GM11168 (cell line): ENCODE data around the gene DHX30.
"Not testable (repeated sequence)": the region's sequence is repeated elsewhere in the genome, so short reads cannot be mapped to it uniquely, and the experiment has no call there.

ENCODE experiments used
- in situ Hi-C: fragments of 300-500 bp; cut with MboI; formaldehyde crosslinking; loops from one replicate; pipeline ENCODE4 v1.12.0; 2022; ENCODE audit warnings: low sequenced_read_pairs; ENCODE audit not compliant: unreplicated experiment

Gene DHX30

DNA sequence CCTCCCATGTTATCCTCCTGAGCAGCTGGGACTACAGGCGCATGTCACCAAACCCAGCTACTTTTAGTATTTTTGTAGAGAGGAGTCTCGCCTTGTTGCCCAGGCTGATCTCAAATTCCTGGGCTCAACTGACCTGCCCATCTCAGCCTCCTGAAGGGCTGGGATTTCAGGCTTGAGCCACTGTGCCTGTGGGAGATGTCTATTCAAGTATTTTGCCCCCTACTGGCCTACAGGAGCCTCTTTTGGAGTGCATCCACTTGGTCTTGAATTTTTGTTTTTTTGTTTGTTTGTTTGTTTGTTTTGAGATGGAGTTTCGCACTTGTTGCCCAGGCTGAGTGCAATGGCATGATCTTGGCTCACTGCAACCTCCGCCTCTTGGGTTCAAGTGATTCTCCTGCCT is 3.2 kb upstream of the DHX30 start:
- in situ Hi-C loops = no loop called here

DNA sequence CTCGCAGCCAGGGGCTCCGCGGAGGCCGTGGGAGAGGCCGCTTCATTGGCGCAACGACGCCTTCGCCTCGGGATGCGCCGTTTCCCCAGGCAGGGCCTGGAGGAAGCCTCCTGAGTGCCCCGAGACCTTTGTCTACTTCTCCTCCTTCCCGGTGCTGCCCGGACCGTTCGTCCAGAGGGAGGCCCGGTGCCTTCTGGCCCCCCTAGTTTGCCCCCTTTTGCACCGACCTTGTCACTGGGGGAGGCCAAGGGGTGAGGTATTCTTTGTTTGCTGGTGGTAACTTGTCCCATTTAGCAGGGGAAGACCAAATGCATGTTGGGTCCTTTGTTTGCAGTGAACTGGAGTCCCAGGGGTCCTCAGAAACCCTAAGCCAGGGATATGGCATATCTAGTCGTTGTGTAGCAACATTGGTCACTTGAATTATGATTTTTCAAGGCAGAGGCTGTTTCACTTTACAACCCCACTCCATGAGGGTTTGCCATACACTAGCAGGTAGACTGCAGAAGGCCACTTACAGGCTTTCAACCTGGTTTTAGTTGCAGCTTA is 615 bp downstream of the DHX30 start:
- in situ Hi-C loops = no loop called here

- in situ Hi-C loops = no loop called here
Observed at GRCh38 chr3:47804577-47804976, 1.6 kb downstream of the DHX30 start.

DNA sequence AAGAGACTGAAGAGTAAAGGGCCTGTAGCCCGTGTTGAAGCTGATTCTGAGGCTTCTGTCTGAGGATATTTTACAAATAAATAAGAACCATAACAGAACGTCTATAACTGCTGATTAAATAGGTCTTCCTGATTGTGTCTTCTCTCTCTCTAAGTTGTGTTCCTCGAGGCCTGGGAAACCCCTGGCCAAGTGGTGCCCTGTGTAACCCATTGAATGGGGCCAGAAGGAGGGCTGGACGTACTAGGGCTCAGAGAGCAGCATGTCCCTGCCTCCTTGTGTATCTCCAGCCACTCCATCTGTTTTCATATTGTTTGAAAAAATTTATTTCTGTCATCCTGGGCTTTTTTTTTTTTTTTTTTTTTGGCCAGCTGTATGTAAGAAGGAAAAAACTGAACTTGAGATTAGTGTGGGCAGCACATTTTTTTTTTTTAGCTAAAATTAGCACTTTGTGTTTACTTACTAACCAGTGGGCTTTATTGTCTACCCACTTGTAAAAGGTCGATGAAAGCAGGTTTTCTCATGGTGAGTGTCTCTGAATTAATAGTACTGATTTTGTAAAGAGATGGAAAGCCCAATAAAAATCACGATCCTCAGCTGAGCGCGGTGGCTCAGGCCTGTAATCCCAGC is 10.7 kb downstream of the DHX30 start:
- in situ Hi-C loops = no loop called here

GRCh38 chr3:47817609-47818008 is 14.7 kb downstream of the DHX30 start:
- in situ Hi-C loops = no loop called here

GRCh38 chr3:47824541-47825473 is 21.9 kb downstream of the DHX30 start:
- in situ Hi-C loops = no loop called here

DNA sequence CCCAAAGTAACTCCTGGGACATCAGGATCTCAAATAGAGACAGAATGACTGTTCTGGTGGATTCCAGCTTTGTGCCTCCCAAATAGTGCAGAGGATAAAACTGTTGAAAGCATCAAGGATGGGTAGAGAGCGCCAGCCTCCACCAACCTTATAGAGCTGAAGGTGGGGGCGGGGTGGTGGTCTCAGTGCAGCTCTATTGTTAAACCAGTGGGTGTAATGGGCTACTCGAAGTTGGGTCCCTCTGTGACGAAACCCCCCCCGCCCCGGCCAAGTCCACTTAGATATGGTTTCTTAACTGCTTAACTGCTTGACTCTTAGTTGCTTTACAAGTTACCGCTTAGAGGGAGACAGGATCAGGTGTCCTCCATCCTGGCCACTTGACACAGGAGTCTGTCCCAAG is 22.7 kb downstream of the DHX30 start:
- in situ Hi-C loops = no loop called here

DNA sequence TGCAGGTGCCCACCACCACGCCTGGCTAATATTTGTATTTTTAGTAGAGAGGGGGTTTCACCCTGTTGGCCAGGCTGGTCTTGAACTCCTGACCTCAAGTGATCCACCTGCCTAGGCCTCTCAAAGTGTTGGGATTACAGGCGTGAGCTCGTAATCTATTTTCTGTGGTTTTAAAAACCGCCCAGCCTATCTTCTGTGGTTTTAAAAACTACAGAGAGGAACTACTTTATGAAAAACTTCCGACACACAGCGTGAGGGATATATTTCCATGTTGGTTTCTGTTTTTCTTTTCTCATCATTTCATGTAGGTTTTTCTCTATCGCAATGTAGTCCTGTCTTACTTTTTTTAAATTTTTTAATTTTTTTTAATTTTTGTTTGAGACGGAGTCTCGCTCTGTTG is 26.5 kb downstream of the DHX30 start:
- in situ Hi-C loops = not testable (repeated sequence)

DNA sequence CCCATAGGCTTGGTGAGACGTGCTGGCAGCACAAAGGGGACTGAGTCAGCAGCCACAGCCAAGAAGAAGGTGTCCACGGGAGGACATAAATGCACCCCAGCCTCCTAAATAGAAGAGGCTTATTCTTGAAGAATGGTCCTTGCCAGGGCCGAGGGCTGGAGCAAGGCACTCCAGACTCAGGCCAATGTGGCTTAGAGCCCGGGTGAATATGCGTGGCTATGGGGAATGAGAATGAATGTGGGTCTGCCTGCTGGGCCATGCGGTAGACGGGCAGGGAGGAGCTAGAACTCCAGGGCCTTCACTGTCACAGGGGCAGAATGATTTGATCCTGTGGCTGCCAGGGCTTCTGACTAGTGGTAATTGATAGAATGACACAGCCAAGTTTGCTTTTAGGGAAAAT is 34.0 kb downstream of the DHX30 start:
- in situ Hi-C loops = loop anchor here (10.0 kb wide), 1 partner anchor 328 kb away; no protein-coding TSS in a partner anchor

DNA sequence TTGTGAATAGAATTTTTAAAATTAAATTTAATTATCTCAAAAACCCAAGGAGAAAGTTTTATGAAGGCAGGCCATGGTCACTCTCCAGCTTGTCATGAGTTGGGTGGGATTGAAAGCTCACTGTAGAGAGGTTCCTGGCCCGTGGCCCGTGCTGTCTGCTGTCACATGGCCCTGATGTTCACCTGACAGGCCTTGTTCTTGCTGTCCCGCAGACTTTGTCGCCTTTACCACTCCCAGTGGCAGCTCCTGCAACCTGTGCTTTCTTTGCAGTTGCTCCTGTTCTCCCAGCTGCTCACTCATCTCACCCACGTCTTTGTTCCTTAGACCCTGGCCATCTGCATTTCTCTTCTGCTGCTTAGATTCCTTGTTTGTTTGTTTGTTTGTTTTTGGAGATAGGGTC is 35.6 kb downstream of the DHX30 start:
- in situ Hi-C loops = loop anchor here (10.0 kb wide), 1 partner anchor 326 kb away; no protein-coding TSS in a partner anchor

DNA sequence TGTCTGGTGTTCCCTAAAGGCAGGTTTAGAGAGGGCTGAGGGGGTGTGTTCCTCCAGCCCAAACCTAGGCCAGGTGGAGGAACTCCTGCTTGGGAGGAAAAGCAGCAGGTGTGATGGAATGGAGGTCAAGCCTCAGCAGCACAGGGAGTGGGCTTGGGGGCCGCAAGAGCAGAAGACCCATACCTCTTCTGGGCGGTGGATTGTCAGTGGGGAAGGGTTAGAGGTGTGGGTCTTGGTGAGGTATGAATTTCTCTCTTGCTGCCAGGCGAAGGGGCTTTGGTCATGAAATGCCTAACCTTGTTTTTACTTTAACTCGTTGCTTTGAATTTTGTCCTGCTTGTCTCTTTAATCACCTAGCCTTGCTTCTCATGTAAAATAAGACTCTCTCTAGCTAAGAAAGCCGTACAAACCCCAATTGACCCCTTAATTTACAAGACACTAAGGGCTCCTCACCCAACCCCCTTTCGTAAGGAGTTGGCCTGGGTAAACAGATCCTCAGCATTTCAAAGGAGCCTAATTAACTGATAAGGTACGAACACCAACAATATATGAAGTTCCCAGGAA is 38.9 kb downstream of the DHX30 start:
- in situ Hi-C loops = no loop called here

GRCh38 chr3:47846186-47846879 is 43.4 kb downstream of the DHX30 start:
- in situ Hi-C loops = no loop called here

GRCh38 chr3:47846880-47847248 is 43.9 kb downstream of the DHX30 start:
- in situ Hi-C loops = no loop called here

GRCh38 chr3:47847260-47847659 is 44.3 kb downstream of the DHX30 start:
- in situ Hi-C loops = no loop called here

DNA sequence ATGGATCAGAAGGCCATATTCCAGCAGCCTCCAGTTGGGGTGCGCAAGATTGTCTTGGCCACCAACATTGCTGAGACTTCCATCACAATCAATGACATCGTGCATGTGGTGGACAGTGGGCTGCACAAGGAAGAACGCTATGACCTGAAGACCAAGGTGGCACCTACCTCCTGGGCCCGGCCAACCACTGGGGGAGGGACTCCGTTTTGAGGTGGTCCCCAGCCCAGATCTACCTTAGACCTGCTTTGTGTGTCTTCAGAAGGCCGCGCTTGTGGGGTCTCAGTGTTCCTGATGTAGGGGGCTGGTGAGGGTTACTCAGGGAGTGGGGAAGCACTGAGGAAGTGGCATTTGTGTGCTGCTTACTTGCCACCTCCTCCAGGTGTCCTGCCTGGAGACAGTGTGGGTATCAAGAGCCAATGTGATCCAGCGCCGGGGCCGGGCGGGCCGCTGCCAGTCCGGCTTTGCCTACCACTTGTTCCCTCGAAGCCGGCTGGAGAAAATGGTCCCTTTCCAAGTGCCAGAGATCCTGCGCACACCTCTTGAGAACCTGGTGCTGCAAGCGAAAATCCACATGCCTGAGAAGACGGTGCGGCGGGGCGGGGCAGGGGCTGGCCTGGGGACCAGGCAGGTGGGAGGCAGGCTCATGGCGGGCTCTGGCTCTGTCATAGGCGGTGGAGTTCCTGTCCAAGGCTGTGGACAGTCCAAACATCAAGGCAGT is 45.0 kb downstream of the DHX30 start:
- in situ Hi-C loops = no loop called here

GRCh38 chr3:47848599-47849117 is 45.7 kb downstream of the DHX30 start:
- in situ Hi-C loops = no loop called here

- in situ Hi-C loops = no loop called here
Observed at GRCh38 chr3:47849186-47849698, 46.3 kb downstream of the DHX30 start.

GRCh38 chr3:47849699-47850563 is 47.0 kb downstream of the DHX30 start:
- in situ Hi-C loops = no loop called here
